K562 (cell line): ENCODE data around the gene NAPEPLD. TPM values are rescaled to one million over a fixed set of nuclear protein-coding genes. Genes with fewer than 3 reads are reported as not detected.

Source experiments
- E2F3 ChIP-seq: fragments of 250-450 bp; sonication (Bioruptor Pico); IDR thresholded peaks from 2 replicates; pipeline ENCODE4 v1.4.0; 2020; ENCODE audit warnings: mild to moderate bottlenecking
- EP300 ChIP-seq: IDR thresholded peaks from 2 replicates; pipeline ENCODE4 v1.6.1; 2012; ENCODE audit warnings: low read length, improper control_type of control experiment
- FOXO4 ChIP-seq: fragments of 450-650 bp; formaldehyde crosslinking; IDR thresholded peaks from 2 replicates; pipeline ENCODE4 v1.4.0; 2020; ENCODE audit warnings: mild to moderate bottlenecking, moderate library complexity
- HDAC1 ChIP-seq, 2 experiments: fragments of 450-650 bp; IDR thresholded peaks; 2 replicates each; pipeline ENCODE4 v1.6.1; 2016 to 2017; ENCODE audit warnings: inconsistent platforms in 1 of 2, mild to moderate bottlenecking in 1 of 2, moderate library complexity in 1 of 2
- LARP7 ChIP-seq: fragments of 450-650 bp; IDR thresholded peaks from 2 replicates; pipeline ENCODE4 v1.6.1; 2016
- NCOA4 ChIP-seq: fragments of 450-650 bp; IDR thresholded peaks from 2 replicates; pipeline ENCODE4 v1.6.1; 2018; ENCODE audit warnings: mild to moderate bottlenecking; ENCODE audit not compliant: partially characterized antibody
- SAFB2 ChIP-seq: fragments of 200-400 bp; formaldehyde crosslinking; IDR thresholded peaks from 2 replicates; pipeline ENCODE4 v1.6.1; 2018; ENCODE audit warnings: borderline replicate concordance, low read length, low read depth, moderate library complexity; ENCODE audit not compliant: severe bottlenecking
- SETDB1 ChIP-seq: IDR thresholded peaks from one replicate; pipeline ENCODE4 v1.6.1; 2012; ENCODE audit warnings: low read length, control low read depth, inconsistent platforms
- SREBF2 ChIP-seq: sonication (generic); formaldehyde crosslinking; IDR thresholded peaks from 2 replicates; pipeline ENCODE4 v1.4.0; 2020; ENCODE audit warnings: mild to moderate bottlenecking, missing genetic modification reagents
- TAL1 ChIP-seq: fragments of 450-650 bp; IDR thresholded peaks from 2 replicates; pipeline ENCODE4 v1.6.1; 2016; ENCODE audit warnings: mild to moderate bottlenecking
- TCF3 ChIP-seq: sonication (generic); formaldehyde crosslinking; IDR thresholded peaks from 2 replicates; pipeline ENCODE4 v1.4.0; 2020; ENCODE audit warnings: mild to moderate bottlenecking, missing genetic modification reagents
- TCF7 ChIP-seq: sonication (generic); IDR thresholded peaks from 2 replicates; pipeline ENCODE4 v1.6.1; 2016; ENCODE audit warnings: antibody characterized with exemption, borderline replicate concordance
- TCF7L2 ChIP-seq: fragments of 150-350 bp; IDR thresholded peaks from 2 replicates; pipeline ENCODE4 v1.6.1; 2016; ENCODE audit warnings: low read depth, mild to moderate bottlenecking, low read length, moderate library complexity
- TEAD2 ChIP-seq: fragments of 450-650 bp; IDR thresholded peaks from 2 replicates; pipeline ENCODE4 v1.6.1; 2016; ENCODE audit warnings: missing genetic modification characterization, control low read depth, missing compliant biosample characterization
- TFE3 ChIP-seq: fragments of 450-650 bp; formaldehyde crosslinking; IDR thresholded peaks from 2 replicates; pipeline ENCODE4 v1.4.0; 2020; ENCODE audit warnings: mild to moderate bottlenecking, mixed read lengths
- ZMIZ1 ChIP-seq, 2 experiments: fragments of 150-350 bp in 1 of 2; IDR thresholded peaks; 2 replicates each; pipeline ENCODE4 v1.6.1; 2012 to 2016; ENCODE audit warnings: low read depth in 2 of 2, low read length in 2 of 2, mild to moderate bottlenecking in 1 of 2, moderate library complexity in 1 of 2
- ZNF586 ChIP-seq: fragments of 450-650 bp; formaldehyde crosslinking; conservative IDR thresholded peaks from 2 replicates; pipeline ENCODE4 v1.4.0; 2020; ENCODE audit warnings: mild to moderate bottlenecking, moderate library complexity
- ZSCAN32 ChIP-seq: fragments of 450-650 bp; formaldehyde crosslinking; IDR thresholded peaks from 2 replicates; pipeline ENCODE4 v1.4.0; 2020; ENCODE audit warnings: mild to moderate bottlenecking, moderate library complexity
- polyA plus RNA-seq, 8 experiments: library from polyadenylated mRNA; depleted of rRNA in 4 of 8; stranded (reverse) in 5 of 8; unstranded in 3 of 8; fragments of >200 nt; fragmentation: Nextera tagmentation in 2 of 8; fragmentation: Illumina TruSeq in 1 of 8; extraction: Ambion mirVana in 2 of 8; extraction: Trizol in 1 of 8; gene quantifications; 2 replicates each; pipeline versions ENCODE4 v1.2.1 to v1.2.3, GENCODE V29; 2011 to 2014; ENCODE audit warnings: inconsistent platforms in 1 of 8, missing spikeins in 1 of 8
- total RNA-seq, 7 experiments: library from RNA; depleted of rRNA in 6 of 7; stranded (reverse); fragments of >200 nt in 6 of 7; fragmentation: Illumina TruSeq in 2 of 7; extraction: Trizol in 2 of 7; gene quantifications; 2 replicates each; pipeline versions ENCODE4 v1.2.1 to v1.2.3, GENCODE V29; 2011 to 2021; ENCODE audit warnings: low replicate concordance in 1 of 7
- TF ChIP-seq, protein P1 (sequence below): fragments of 250-450 bp; sonication (Bioruptor Pico); IDR thresholded peaks from 2 replicates; pipeline ENCODE4 v1.8.0; 2022; ENCODE audit warnings: inconsistent platforms
- TF ChIP-seq, protein P2 (sequence below): fragments of 200-800 bp; sonication (Bioruptor generic); IDR thresholded peaks from 2 replicates; pipeline ENCODE4 v1.6.1; 2017; ENCODE audit warnings: missing genetic modification characterization, missing compliant biosample characterization

The NAPEPLD gene
- total and polyA plus RNA-seq, 9 of the 15 experiments (the other 6 are each of a cell fraction or from before 2014, with no cell fraction given): 3.2 to 11.0 (median 7.5) TPM

- TF ChIP-seq, protein P1, sequence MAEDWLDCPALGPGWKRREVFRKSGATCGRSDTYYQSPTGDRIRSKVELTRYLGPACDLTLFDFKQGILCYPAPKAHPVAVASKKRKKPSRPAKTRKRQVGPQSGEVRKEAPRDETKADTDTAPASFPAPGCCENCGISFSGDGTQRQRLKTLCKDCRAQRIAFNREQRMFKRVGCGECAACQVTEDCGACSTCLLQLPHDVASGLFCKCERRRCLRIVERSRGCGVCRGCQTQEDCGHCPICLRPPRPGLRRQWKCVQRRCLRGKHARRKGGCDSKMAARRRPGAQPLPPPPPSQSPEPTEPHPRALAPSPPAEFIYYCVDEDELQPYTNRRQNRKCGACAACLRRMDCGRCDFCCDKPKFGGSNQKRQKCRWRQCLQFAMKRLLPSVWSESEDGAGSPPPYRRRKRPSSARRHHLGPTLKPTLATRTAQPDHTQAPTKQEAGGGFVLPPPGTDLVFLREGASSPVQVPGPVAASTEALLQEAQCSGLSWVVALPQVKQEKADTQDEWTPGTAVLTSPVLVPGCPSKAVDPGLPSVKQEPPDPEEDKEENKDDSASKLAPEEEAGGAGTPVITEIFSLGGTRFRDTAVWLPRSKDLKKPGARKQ (CRISPR knock-in tag): no peak
- no peak for TF ChIP-seq SREBF2
- TF ChIP-seq EP300: peak; percentile 90
- no peak for TF ChIP-seq ZSCAN32 (CRISPR knock-in tag)
- TF ChIP-seq LARP7: no peak
- TF ChIP-seq E2F3 (CRISPR knock-in tag): no peak
- TF ChIP-seq NCOA4: no peak
- TF ChIP-seq TFE3 (CRISPR knock-in tag): no peak
- no peak; the same call in 1 of the 2 replicates for TF ChIP-seq TCF7L2
- TF ChIP-seq, protein P2, sequence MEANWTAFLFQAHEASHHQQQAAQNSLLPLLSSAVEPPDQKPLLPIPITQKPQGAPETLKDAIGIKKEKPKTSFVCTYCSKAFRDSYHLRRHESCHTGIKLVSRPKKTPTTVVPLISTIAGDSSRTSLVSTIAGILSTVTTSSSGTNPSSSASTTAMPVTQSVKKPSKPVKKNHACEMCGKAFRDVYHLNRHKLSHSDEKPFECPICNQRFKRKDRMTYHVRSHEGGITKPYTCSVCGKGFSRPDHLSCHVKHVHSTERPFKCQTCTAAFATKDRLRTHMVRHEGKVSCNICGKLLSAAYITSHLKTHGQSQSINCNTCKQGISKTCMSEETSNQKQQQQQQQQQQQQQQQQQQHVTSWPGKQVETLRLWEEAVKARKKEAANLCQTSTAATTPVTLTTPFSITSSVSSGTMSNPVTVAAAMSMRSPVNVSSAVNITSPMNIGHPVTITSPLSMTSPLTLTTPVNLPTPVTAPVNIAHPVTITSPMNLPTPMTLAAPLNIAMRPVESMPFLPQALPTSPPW (CRISPR knock-in tag): peak; percentile 61
- peak in 1 of 2 experiments; percentile 99; a peak in 3 of 4 replicates for TF ChIP-seq HDAC1 (IDR thresholded peaks at IDR 0.05)
- TF ChIP-seq FOXO4 (CRISPR knock-in tag): no peak
- TF ChIP-seq ZNF586 (CRISPR knock-in tag): no peak
- peak; percentile 97 for TF ChIP-seq TAL1
- peak; percentile 100 for TF ChIP-seq TCF3 (CRISPR knock-in tag)
- TF ChIP-seq ZMIZ1 (IDR thresholded peaks at IDR 0.05; ENCODE audit: low read depth in 2 of 2, low read length in 2 of 2): peak in 1 of 2 experiments; percentile 93; a peak in 2 of 4 replicates
- no peak for TF ChIP-seq SAFB2
- TF ChIP-seq TEAD2 (tag): peak; percentile 72; the same call in 1 of the 2 replicates
- peak; percentile 51; the same call in 1 of the 2 replicates for TF ChIP-seq TCF7
- no peak for TF ChIP-seq SETDB1
Measured at GRCh38 chr7:103119791-103120291, 29.1 kb downstream of the NAPEPLD start (continued).
